GM12891 (cell line): ENCODE data around the gene CMBL.
"Not testable (repeated sequence)": the region's sequence is repeated elsewhere in the genome, so short reads cannot be mapped to it uniquely, and the experiment has no call there.

Experiments used
- POLR2A ChIP-seq: IDR thresholded peaks from 2 replicates; pipeline ENCODE4 v1.6.1; 2011; ENCODE audit warnings: low read depth, low read length, control low read depth
- POLR2AphosphoS5 ChIP-seq: IDR thresholded peaks from 2 replicates; pipeline ENCODE4 v1.6.1; 2011; ENCODE audit warnings: low read depth, low read length, control low read depth
- TAF1 ChIP-seq: IDR thresholded peaks from 2 replicates; pipeline ENCODE4 v1.6.1; 2011; ENCODE audit warnings: low read depth, low read length, control low read depth

- TF ChIP-seq TAF1, POLR2AphosphoS5, POLR2A: not testable (repeated sequence)
Observed at GRCh38 chr5:10285362-10285761, 22.3 kb downstream of the CMBL start.
